ENCODE data around the gene STARD9. TPM values are rescaled to one million over a fixed set of nuclear protein-coding genes. Genes with fewer than 3 reads are reported as not detected.

Gene STARD9
- total RNA-seq, 6 experiments from 2014 or later = 0.70 to 3.1 (median 1.5) TPM

DNA sequence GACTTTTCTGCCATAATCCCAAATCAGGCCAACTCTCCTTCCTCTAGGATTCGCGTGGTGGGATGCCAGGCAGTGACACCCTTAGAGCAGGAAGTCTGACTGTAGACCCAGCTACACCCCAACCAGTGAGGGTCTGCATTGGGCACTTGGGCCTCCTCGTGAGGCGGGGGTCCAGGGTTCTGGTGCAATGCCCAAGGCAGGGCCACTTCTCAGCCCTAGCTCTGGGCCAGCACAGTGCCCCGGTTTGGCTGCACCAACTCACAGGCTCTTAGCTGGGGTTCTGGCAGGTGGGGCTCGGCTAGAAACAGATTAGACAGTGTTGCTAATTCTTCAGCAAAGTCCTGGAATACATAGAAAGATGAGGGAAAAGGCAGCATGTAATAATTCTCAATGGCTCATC lies 148.9 kb downstream of the STARD9 start:
- H3K9me3 ChIP-seq = no peaks in the 10 kb centered on the region
- no peaks in the 10 kb centered on the region for H3K4me1 ChIP-seq
- H3K36me3 ChIP-seq = peaks cover 0 to 57% (median 14%) of the 10 kb centered on the region in 4 donors
- H3K4me3 ChIP-seq = no peak overlapping the region
- intact Hi-C loops (cut with DNase I) = no loop called here
- WGBS (ENCODE audit: insufficient coverage, low coverage, low lambda C conversion rate, missing lambda C conversion rate) = 100% methylated on average over 2 of the region's 6 CpGs
- H3K27ac ChIP-seq = no peak overlapping the region
- no peak for TF ChIP-seq POLR2A (IDR thresholded peaks at IDR 0.05)
- TF ChIP-seq, protein P1, sequence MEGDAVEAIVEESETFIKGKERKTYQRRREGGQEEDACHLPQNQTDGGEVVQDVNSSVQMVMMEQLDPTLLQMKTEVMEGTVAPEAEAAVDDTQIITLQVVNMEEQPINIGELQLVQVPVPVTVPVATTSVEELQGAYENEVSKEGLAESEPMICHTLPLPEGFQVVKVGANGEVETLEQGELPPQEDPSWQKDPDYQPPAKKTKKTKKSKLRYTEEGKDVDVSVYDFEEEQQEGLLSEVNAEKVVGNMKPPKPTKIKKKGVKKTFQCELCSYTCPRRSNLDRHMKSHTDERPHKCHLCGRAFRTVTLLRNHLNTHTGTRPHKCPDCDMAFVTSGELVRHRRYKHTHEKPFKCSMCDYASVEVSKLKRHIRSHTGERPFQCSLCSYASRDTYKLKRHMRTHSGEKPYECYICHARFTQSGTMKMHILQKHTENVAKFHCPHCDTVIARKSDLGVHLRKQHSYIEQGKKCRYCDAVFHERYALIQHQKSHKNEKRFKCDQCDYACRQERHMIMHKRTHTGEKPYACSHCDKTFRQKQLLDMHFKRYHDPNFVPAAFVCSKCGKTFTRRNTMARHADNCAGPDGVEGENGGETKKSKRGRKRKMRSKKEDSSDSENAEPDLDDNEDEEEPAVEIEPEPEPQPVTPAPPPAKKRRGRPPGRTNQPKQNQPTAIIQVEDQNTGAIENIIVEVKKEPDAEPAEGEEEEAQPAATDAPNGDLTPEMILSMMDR (IDR thresholded peaks at IDR 0.05) = no peak
- H3K27me3 ChIP-seq = no peaks in the 10 kb centered on the region
- no peak for ATAC-seq
- DNase-seq = no peak

DNA sequence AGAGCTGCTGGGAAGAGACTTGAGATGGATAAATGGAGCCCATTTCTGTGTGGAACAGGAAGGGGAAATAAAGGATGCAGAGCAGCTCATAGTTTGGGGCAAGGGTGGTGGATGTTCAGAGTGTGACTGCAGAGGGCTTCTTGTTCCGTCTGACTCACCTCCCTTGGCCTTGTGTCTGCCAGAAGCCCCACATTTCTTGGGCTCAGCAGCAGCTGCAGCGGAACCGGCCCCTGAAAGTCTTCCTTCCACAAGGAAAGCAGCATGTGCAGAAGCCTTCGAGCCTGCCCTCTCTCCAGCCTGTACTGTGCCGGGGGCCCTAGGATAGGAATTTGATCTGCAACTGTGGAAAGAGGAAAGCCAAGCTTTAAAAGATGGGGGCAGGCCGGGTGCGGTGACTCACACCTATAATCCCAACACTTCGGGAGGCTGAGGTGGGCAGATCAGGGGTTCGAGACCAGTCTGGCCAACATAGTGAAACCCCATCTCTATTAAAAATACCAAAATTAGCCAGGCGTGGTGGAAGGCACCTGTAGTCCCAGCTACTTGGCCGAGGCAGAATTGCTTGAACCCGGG lies 150.0 kb downstream of the STARD9 start:
- H3K9me3 ChIP-seq = no peaks in the 10 kb centered on the region
- intact Hi-C loops (cut with DNase I) = no loop called here
- no peak for ATAC-seq
- no peak overlapping the region for H3K27ac ChIP-seq
- H3K4me3 ChIP-seq = no peak overlapping the region
- H3K4me1 ChIP-seq = no peaks in the 10 kb centered on the region
- DNase-seq = no peak
- TF ChIP-seq, protein P1 (IDR thresholded peaks at IDR 0.05) = no peak
- no peak for TF ChIP-seq POLR2A (IDR thresholded peaks at IDR 0.05)
- H3K36me3 ChIP-seq = peaks cover 0 to 69% (median 19%) of the 10 kb centered on the region in 4 donors
- WGBS (ENCODE audit: insufficient coverage, low coverage, low lambda C conversion rate, missing lambda C conversion rate) = 80% methylated on average over 1 of the region's 12 CpGs
- no peaks in the 10 kb centered on the region for H3K27me3 ChIP-seq

DNA sequence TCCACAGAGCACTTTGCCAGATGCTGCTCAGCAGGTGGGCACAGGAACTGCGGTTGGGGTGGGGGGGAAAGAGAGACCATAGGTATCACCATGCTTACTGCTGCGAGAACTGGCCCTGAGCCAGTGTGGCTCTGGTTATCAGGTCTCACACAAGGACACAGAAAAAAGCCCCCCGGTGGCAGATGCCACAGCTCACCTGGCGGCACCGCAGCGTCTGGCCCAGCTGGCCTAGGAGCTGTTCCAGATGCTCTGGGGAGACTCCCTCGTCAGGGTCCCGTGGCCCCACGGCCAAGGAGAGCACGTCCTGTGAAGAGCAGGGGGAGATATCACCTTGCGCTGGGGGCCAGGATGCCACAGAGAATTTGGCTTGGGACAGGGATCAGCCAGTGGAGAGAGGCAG lies 150.7 kb downstream of the STARD9 start:
- no CpG with 5 or more reads among the region's 11 CpGs for WGBS (ENCODE audit: insufficient coverage, low coverage, low lambda C conversion rate, missing lambda C conversion rate)
- H3K27ac ChIP-seq = no peak overlapping the region
- H3K27me3 ChIP-seq = no peaks in the 10 kb centered on the region
- TF ChIP-seq, protein P1 (IDR thresholded peaks at IDR 0.05) = no peak
- no peak for TF ChIP-seq POLR2A (IDR thresholded peaks at IDR 0.05)
- peaks cover 0 to 76% (median 23%) of the 10 kb centered on the region in 4 donors for H3K36me3 ChIP-seq
- DNase-seq = no peak
- no peak for ATAC-seq
- H3K4me3 ChIP-seq = no peak overlapping the region
- H3K4me1 ChIP-seq = no peaks in the 10 kb centered on the region
- H3K9me3 ChIP-seq = no peaks in the 10 kb centered on the region
- intact Hi-C loops (cut with DNase I) = no loop called here

DNA sequence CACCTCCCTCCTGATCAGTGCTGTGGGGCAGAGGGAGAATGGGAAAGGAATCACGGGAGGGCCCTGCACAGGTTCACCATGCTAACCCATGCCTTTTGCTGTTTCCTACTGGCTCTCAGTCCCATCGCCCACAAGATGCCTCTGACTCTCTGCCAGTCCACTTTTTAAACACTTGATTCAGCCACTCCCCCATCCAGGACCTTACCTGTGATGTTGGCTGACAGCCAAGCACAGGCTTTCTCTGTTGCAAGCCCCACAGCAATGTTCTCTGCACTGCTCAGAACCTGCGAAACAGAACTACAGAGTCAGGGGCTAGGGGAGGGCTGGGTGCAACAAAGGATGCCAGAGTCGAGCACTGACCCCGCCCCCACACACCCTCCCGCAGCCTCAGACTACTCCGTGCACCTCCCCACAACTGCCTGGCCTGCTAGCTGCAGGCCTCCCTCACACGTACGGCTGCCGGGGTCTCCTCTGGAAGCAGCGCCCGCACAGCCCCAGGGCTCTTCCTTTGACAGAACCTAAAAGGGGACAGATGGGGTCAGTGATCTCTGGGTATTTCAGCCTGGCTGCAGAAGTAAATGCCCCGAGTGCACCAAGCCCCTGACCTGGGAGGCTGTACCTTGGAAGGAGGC lies 152.5 kb downstream of the STARD9 start:
- Histone ChIP-seq H3K4me3 (no peak overlapping the region), H3K27me3 (no peaks in the 10 kb centered on the region), H3K27ac (no peak overlapping the region), H3K36me3 (peaks cover 0 to 91% (median 30%) of the 10 kb centered on the region in 4 donors), H3K4me1 (no peaks in the 10 kb centered on the region), H3K9me3 (no peaks in the 10 kb centered on the region)
- ATAC-seq (peak in 1 of 4 donors; percentile 6), DNase-seq (no peak)
- intact Hi-C loops (cut with DNase I) = no loop called here
- WGBS (ENCODE audit: insufficient coverage, low coverage, low lambda C conversion rate, missing lambda C conversion rate) = 80% methylated on average over 2 of the region's 13 CpGs
- no peak for TF ChIP-seq POLR2A (IDR thresholded peaks at IDR 0.05)
- TF ChIP-seq, protein P1 (IDR thresholded peaks at IDR 0.05) = no peak

All from right lobe of liver (tissue), 6 donors.